ENCODE results near the gene RUFY1.
"Not testable (repeated sequence)": the region's sequence is repeated elsewhere in the genome, so short reads cannot be mapped to it uniquely, and the experiment has no call there.

The RUFY1 gene

DNA sequence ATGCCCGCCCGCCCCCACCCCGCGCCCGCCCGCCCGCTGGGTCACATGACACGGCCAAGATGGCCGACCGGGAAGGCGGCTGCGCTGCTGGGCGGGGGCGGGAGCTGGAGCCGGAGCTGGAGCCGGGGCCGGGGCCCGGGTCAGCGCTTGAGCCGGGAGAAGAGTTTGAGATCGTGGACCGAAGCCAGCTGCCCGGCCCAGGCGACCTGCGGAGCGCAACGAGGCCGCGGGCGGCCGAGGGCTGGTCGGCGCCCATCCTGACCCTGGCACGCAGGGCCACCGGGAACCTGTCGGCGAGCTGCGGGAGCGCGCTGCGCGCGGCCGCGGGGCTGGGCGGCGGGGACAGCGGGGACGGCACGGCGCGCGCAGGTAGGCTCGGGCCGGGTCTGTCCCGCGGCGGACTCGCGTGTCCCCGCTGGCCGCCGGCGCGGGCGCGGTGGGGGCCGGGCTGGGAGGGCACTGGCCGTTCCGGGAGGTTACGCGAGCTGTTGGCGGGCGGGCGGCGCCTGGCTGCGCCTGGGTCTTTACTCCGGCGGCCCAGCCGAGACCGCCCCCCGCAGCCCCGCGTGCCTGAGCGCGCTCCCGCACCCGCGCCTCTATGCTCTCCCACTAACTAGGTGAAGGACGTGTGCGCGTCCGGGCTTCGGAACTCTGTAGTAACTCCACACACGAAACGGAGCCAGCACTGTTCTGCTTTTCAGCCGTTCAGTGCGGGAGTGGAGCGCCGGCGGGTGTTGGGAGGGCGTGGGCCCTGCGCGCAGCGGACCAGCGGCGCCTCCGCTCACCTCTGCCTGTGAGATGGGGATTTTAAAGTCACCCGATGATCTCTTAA, at the start of gene RUFY1:
RUFY1 (plus strand) TSS at position 44 of the 832 bp plus-strand sequence; CDS start at position 60, 16 bp downstream.
- peak; percentile 71 for DNase-seq

GRCh38 chr5:179501997-179502396, 48.4 kb upstream of the RUFY1 start:
- not testable (repeated sequence) for DNase-seq

DNA sequence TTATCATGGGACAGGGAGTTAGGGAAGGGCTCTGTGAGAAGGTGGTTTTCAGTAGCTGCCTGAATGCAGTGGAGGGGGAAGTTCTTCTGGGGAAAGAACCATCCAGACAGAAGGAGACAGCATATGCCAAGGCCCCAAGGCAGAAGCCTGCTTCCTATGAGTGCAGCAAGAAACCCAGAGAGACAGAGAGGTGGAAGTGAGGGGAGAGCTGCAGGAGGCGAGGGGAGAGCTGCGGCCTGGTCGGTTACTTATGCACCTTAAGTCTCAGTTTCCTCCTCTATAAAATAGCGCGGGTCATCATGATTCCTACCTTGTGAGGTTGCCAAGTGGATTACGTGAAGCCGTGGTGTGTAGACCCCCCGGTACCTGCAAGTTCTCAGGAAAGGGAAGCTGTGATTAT, 47.9 kb upstream of the RUFY1 start:
- DNase-seq = not testable (repeated sequence)

- no peak for DNase-seq
Measured at GRCh38 chr5:179504191-179504590, 46.2 kb upstream of the RUFY1 start.

- DNase-seq = no peak
Measured at GRCh38 chr5:179504600-179505396, 45.6 kb upstream of the RUFY1 start.

GRCh38 chr5:179505636-179506261, 44.6 kb upstream of the RUFY1 start:
- DNase-seq = no peak

DNA sequence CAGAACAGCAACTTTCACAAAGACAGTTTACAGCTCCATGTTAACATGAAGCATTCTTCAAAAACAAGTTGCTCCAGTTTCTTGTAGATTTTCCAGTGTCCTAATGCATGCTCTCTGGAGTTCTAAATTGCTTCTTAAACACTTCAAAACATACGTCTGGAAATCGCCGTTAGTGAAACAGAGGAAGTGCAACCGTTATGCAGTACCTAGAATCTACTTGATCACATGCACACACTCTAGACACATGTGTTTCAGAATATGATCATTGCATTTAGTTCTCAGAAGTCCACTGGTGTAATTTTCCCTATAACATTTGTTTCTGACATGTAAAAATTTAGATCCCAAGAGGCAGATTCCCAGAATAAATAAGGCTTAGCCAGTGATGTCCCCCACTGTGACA, 41.1 kb upstream of the RUFY1 start:
- no peak for DNase-seq

DNA sequence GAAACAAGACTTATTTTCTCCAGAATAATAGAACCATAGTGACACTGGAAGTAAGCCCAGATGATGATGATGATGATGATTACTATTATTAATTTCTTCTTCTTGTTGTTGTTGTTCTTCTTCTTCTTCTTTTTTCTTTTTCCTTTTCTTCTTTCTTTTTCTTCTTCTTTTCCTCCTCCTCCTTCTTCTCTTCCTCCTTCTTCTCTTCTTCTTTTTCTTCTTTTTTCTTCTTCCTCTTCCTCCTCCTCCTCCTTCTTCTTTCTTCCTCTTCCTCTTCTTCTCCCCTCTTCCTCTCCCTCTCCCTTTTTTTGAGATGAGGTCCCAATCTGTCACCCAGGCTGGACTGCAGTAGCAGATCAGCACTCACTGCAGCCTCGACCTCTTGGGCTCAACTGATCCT, 40.5 kb upstream of the RUFY1 start:
- no peak for DNase-seq

GRCh38 chr5:179512452-179513000, 37.8 kb upstream of the RUFY1 start:
- DNase-seq = no peak

DNA sequence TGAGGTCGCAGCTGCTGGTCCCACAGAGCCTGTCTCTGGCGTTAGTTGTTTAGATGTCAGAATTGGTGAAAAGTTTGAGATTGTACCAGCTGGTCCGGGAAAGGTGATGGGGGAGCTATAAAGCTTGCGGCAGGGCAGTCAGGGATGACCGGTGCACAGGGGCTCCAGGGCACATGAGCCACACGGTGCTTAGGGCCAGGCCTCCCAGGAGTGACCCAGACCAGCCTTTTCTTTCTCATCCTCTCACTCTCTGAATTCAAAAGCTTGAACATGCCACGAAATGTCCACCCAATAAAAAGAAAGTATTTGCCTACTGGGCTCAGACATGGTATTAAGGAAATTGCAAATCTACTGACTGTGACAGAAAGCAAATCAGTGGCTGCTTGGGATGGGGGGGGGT, 34.9 kb upstream of the RUFY1 start:
- not testable (repeated sequence) for DNase-seq

DNA sequence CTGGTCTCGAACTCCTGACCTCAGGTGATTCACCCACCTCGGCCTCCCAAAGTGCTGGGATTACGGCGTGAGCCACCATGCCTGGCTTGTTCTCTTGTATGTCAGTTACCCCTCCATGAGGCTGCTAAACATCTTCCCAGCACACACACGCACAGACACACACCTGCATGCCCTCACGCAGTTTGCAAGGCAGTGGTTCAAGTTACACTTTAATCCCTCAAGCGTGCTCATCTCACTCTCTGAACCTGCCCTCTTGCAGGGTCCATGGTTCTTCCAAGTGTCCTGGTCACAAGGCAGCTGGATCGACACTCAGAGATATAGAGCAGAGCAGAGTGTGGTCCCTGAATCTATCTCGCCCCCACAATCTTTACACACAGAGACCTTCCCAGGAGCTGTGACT, 34.1 kb upstream of the RUFY1 start:
- no peak for DNase-seq

- DNase-seq = not testable (repeated sequence)
Measured at GRCh38 chr5:179517746-179518145, 32.6 kb upstream of the RUFY1 start.

- not testable (repeated sequence) for DNase-seq
Measured at GRCh38 chr5:179518369-179518768, 32.0 kb upstream of the RUFY1 start.

GRCh38 chr5:179519416-179520070, 30.8 kb upstream of the RUFY1 start:
- not testable (repeated sequence) for DNase-seq

DNA sequence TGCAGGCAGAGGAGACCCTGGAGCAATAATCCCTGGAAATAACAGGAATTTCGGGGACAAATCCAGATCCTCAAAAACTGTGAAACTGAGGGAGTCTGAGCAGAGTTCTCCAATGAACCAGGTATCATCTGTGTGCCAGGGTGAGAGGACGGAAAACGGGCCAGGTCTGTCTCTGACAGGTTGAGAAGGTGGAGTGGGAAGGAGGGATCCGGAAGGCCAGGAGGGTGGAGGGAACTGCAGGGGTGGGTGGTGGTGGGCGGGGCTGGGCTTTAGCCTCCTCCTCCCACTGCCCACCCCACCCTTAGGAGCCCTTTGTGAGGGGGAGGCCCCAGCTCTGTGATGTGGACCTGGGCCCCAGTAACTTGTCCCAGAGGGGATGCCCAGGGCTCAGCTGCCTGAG, 28.2 kb upstream of the RUFY1 start:
- DNase-seq = not testable (repeated sequence)

- no peak for DNase-seq
Measured at GRCh38 chr5:179526978-179527377, 23.4 kb upstream of the RUFY1 start.

DNA sequence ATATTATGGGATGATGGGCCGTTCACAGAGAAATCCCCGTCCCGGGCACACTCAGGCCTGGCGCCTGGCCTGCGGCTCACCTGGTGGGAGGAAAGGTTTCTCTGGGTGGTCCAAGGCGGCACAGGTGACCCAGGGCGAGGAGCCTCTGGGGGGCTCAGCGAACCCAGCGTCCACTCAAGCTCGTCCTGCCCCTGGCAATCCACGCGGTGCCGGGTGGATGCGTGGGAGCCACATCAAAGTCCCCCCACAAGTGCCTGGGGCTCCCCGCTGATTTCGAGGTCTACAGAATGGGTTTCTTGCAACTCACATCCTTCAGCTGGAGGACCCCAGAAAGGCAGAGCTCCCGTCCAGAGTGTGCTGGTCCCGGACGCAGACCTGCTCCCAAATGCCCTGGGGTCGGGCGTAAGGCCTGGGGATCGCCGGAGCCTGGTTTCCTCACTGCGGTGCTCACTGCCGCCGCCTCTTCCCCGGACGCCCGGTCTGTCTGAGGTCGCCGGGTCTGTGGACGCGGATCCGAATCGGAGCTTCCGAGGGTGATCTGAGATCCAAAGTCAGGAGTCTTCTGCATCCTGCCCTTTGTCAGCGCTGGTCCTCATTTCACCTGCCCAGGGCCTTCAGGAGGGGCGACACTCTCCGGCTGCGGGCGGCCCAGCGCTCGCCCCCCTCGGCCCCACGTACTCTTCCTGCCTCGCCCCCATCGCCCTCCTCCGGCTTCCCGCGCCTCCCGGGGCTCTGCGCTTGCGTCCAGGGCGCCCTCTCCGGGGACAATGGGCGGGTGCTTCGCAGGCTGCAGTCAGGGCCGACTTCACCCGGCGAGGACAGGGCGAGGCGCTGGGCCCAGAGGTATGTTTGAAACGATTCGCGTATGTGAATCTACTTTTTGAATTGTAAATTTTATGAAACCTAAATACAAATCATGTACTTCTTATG, 20.0 kb upstream of the RUFY1 start:
- no peak for DNase-seq

DNA sequence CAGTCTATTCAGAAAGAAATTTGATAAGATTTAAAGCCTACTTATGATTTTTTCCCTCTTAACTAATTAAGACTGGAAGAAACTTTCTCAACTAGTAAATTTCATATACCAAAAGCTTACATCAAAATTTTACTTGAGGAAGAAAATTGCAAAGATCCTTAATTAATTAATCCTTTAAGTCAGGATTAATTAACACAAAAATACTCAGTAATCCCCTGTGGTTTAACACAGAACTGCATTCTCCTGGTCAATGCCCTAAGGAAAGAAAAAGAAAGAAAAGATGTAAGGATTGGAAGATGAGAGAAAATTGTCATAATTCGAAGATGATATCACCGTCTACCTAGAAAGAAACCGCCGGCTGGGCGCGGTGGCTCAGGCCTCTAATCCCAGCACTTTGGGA, 17.3 kb upstream of the RUFY1 start:
- no peak for DNase-seq

- DNase-seq = no peak
Measured at GRCh38 chr5:179533907-179534306, 16.4 kb upstream of the RUFY1 start.

DNA sequence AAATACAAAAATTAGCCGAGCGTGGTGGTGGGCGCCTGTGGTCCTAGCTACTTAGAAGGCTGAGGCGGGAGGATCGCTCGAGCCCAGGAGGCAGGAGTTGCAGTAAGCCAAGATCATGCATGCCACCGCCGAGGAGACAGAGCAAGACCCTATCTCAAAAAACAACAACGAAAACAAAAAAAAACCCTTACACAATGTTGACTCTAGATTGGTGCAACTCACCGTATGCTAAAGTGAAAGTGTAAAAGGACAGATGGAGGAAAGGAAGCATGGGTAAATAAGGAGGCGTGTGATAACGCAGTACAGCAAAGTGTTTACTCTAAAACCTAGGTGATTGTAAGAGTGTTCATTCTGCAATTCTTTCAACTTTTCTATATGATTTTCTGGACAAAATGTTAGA, 15.9 kb upstream of the RUFY1 start:
- DNase-seq = no peak

GRCh38 chr5:179536676-179537075, 13.7 kb upstream of the RUFY1 start:
- no peak for DNase-seq

GRCh38 chr5:179542170-179542569, 8.2 kb upstream of the RUFY1 start:
- DNase-seq = no peak

Data from NCI-H2227 treated with DMSO at 0.1 percent for 48 hours (cell line).